ENCODE measurements around the gene BRCA1. TPM values are rescaled to one million over a fixed set of nuclear protein-coding genes. Genes with fewer than 3 reads are reported as not detected.

Gene BRCA1
- total RNA-seq, 1 experiment from 2014 or later: 18.1 TPM

- no peak for DNase-seq (ENCODE audit: unreplicated experiment)
- Mint-ChIP-seq H3K27me3 (ENCODE audit: insufficient read depth, unreplicated experiment) (no peaks in the 10 kb centered on the region), H3K9me3 (ENCODE audit: unreplicated experiment) (no peaks in the 10 kb centered on the region), H3K4me3 (ENCODE audit: unreplicated experiment) (peak overlapping the region; percentile 91), H3K4me1 (ENCODE audit: insufficient read depth, unreplicated experiment) (peaks cover 20% of the 10 kb centered on the region), H3K27ac (ENCODE audit: low read depth, unreplicated experiment) (no peak overlapping the region), H3K36me3 (ENCODE audit: insufficient read depth, unreplicated experiment) (peaks cover 38% of the 10 kb centered on the region)
- intact Hi-C loops (cut with micrococcal nuclease): loop anchor here (5.0 to 10.0 kb wide), 3 partner anchors 152 to 315 kb away; partner anchors contain the start of genes NBR1 and TMEM106A
- ChIA-PET POLR2A (interaction anchor here (0.6 to 5.9 kb wide), 7 partner anchors 13 to 368 kb away, joined by 3 to 58 read pairs (median 4); partner anchors contain the start of genes IFI35, NBR1 and RPL27), CTCF (no interaction called here)
- BruUV-seq (replicated peaks): TSS peak; percentile 6
- TF ChIP-seq CTCF (IDR thresholded peaks at IDR 0.05; ENCODE audit: unreplicated experiment): no peak
Measured at GRCh38 chr17:43020030-43020621, 105.0 kb downstream of the BRCA1 start.

- H3K4me3 Mint-ChIP-seq (ENCODE audit: unreplicated experiment): peak overlapping the region; percentile 91
- no peak for TF ChIP-seq CTCF (IDR thresholded peaks at IDR 0.05; ENCODE audit: unreplicated experiment)
- no TSS peak for BruUV-seq (replicated peaks)
- intact Hi-C loops (cut with micrococcal nuclease): no loop called here
- H3K9me3 Mint-ChIP-seq (ENCODE audit: unreplicated experiment): no peaks in the 10 kb centered on the region
- H3K27me3 Mint-ChIP-seq (ENCODE audit: insufficient read depth, unreplicated experiment): no peaks in the 10 kb centered on the region
- H3K36me3 Mint-ChIP-seq (ENCODE audit: insufficient read depth, unreplicated experiment): peaks cover 45% of the 10 kb centered on the region
- ChIA-PET POLR2A (interaction anchor here (0.6 to 3.4 kb wide), 7 partner anchors 12 to 195 kb away, joined by 3 to 30 read pairs (median 3); partner anchors contain the start of genes BECN1, IFI35 and RPL27), CTCF (interaction anchor here (0.6 to 1.7 kb wide), 2 partner anchors 12 to 1513 kb away, joined by 3 read pairs; partner anchors contain the start of gene IFI35)
- peaks cover 17% of the 10 kb centered on the region for H3K4me1 Mint-ChIP-seq (ENCODE audit: insufficient read depth, unreplicated experiment)
- no peak for DNase-seq (ENCODE audit: unreplicated experiment)
- H3K27ac Mint-ChIP-seq (ENCODE audit: low read depth, unreplicated experiment): no peak overlapping the region
Measured at GRCh38 chr17:43019418-43019817, 105.7 kb downstream of the BRCA1 start.

GRCh38 chr17:43018932-43019331 is 106.2 kb downstream of the BRCA1 start:
- H3K9me3 Mint-ChIP-seq (ENCODE audit: unreplicated experiment): no peaks in the 10 kb centered on the region
- H3K27ac Mint-ChIP-seq (ENCODE audit: low read depth, unreplicated experiment): no peak overlapping the region
- ChIA-PET CTCF (interaction anchor here (0.6 to 1.7 kb wide), 3 partner anchors 12 to 1514 kb away, joined by 3 to 4 read pairs (median 3); partner anchors contain the start of gene IFI35), POLR2A (interaction anchor here (0.6 to 1.3 kb wide), 5 partner anchors 12 to 195 kb away, joined by 3 to 4 read pairs (median 3); partner anchors contain the start of genes BECN1 and RPL27)
- BruUV-seq (replicated peaks): no TSS peak
- peaks cover 49% of the 10 kb centered on the region for H3K36me3 Mint-ChIP-seq (ENCODE audit: insufficient read depth, unreplicated experiment)
- TF ChIP-seq CTCF (IDR thresholded peaks at IDR 0.05; ENCODE audit: unreplicated experiment): no peak
- intact Hi-C loops (cut with micrococcal nuclease): no loop called here
- no peaks in the 10 kb centered on the region for H3K27me3 Mint-ChIP-seq (ENCODE audit: insufficient read depth, unreplicated experiment)
- no peak for DNase-seq (ENCODE audit: unreplicated experiment)
- H3K4me3 Mint-ChIP-seq (ENCODE audit: unreplicated experiment): peak overlapping the region; percentile 91
- peaks cover 14% of the 10 kb centered on the region for H3K4me1 Mint-ChIP-seq (ENCODE audit: insufficient read depth, unreplicated experiment)

GRCh38 chr17:43018008-43018853 is 106.9 kb downstream of the BRCA1 start:
- Mint-ChIP-seq H3K27ac (ENCODE audit: low read depth, unreplicated experiment) (no peak overlapping the region), H3K27me3 (ENCODE audit: insufficient read depth, unreplicated experiment) (no peaks in the 10 kb centered on the region), H3K4me1 (ENCODE audit: insufficient read depth, unreplicated experiment) (peaks cover 14% of the 10 kb centered on the region), H3K4me3 (ENCODE audit: unreplicated experiment) (no peak overlapping the region), H3K36me3 (ENCODE audit: insufficient read depth, unreplicated experiment) (peaks cover 55% of the 10 kb centered on the region), H3K9me3 (ENCODE audit: unreplicated experiment) (no peaks in the 10 kb centered on the region)
- ChIA-PET CTCF (interaction anchor here (0.6 to 1.7 kb wide), 2 partner anchors 11 to 68 kb away, joined by 3 to 4 read pairs; partner anchors contain the start of gene IFI35), POLR2A (interaction anchor here (1.1 to 1.3 kb wide), 4 partner anchors 11 to 154 kb away, joined by 3 to 4 read pairs (median 3); partner anchors contain the start of gene RPL27)
- no TSS peak for BruUV-seq (replicated peaks)
- intact Hi-C loops (cut with micrococcal nuclease): no loop called here
- no peak for DNase-seq (ENCODE audit: unreplicated experiment)
- TF ChIP-seq CTCF (IDR thresholded peaks at IDR 0.05; ENCODE audit: unreplicated experiment): no peak

Data from MCF 10A (cell line).